Ovary (tissue), 9 donors: ENCODE data around the gene CYP26C1. TPM values are rescaled to one million over a fixed set of nuclear protein-coding genes. Genes with fewer than 3 reads are reported as not detected.

Experiments used
- DNase-seq, 5 donors: peaks; one replicate each; pipeline ENCODE4 v3.0.0-alpha.2; 2019 to 2020
- H3K27ac ChIP-seq, 2 donors: fragments of 200-600 bp; one replicate each; pipeline versions ENCODE4 v1.5.1 to v1.8.0; 2019 to 2022
- H3K27me3 ChIP-seq: fragments of 200-600 bp; one replicate; pipeline ENCODE4 v1.8.0; 2022
- H3K36me3 ChIP-seq: fragments of 200-600 bp; sonication (generic); one replicate; pipeline ENCODE4 v1.5.1; 2019
- H3K4me1 ChIP-seq: one replicate; pipeline ENCODE4 v1.8.1; 2013; ENCODE audit warnings: mild to moderate bottlenecking, moderate library complexity; ENCODE audit not compliant: insufficient read depth
- H3K4me3 ChIP-seq: fragments of 200-600 bp; sonication (generic); one replicate; pipeline ENCODE4 v1.5.1; 2017
- H3K9me3 ChIP-seq, 2 donors: fragments of 200-600 bp in 1 of 2; sonication (generic) in 1 of 2; one replicate each; pipeline versions ENCODE4 v1.5.1 to v1.8.1; 2013 to 2019; ENCODE audit warnings: mild to moderate bottlenecking in 1 of 2, moderate library complexity in 1 of 2
- CTCF ChIP-seq, 3 donors: fragments of 450-650 bp in 2 of 3; fragments of 200-600 bp in 1 of 3; IDR thresholded peaks; one replicate each; pipeline versions ENCODE4 v1.5.1 to v1.8.0; 2016 to 2022; ENCODE audit warnings: antibody characterized with exemption in 3 of 3, mild to moderate bottlenecking in 1 of 3
- EP300 ChIP-seq: sonication (generic); formaldehyde crosslinking; IDR thresholded peaks from one replicate; pipeline ENCODE4 v1.6.1; 2017; ENCODE audit warnings: antibody characterized with exemption
- POLR2A ChIP-seq: fragments of 450-650 bp; IDR thresholded peaks from one replicate; pipeline ENCODE4 v1.6.1; 2017; ENCODE audit warnings: antibody characterized with exemption, mild to moderate bottlenecking, moderate library complexity
- WGBS, 3 donors: extraction: QIAGEN DNeasy Blood & Tissue Kit in 1 of 3; methylation state at CpG; one replicate each; pipeline versions ENCODE4 v1.1.5 to v1.1.7; 2013 to 2017; 5-methylcytosine and 5-hydroxymethylcytosine counted together
- intact Hi-C, 4 donors: fragments of 100-400 bp; cut with DNase I; formaldehyde crosslinking; loops; one replicate each; pipeline versions ENCODE4 v1.11.0 to v1.15.1; 2022 to 2023
- polyA plus RNA-seq, 2 donors: library from polyadenylated mRNA; stranded (reverse); fragments of 200-250 nt in 1 of 2; fragments of 350-450 nt in 1 of 2; fragmentation: Illumina TruSeq in 1 of 2; extraction: RNeasy Lipid Tissue Mini Kit (QIAGEN cat#74804) in 1 of 2; gene quantifications; one replicate each; pipeline ENCODE4 v1.2.3, GENCODE V29; 2013 to 2014
- total RNA-seq, 7 donors: library from RNA; depleted of rRNA in 2 of 7; stranded (reverse); fragments of >200 nt in 2 of 7; fragmentation: NEBNext Ultra II Directional in 3 of 7; extraction: Animal tissue kit (Norgen Biotek cat#: 25700) in 3 of 7; gene quantifications; one replicate each; pipeline versions ENCODE4 v1.1.0 to v1.2.4, GENCODE V29; 2016 to 2023
- donor health status: DM: no; HTN: no; CAD: no; lungs with moderate emphysema.
- donor health status: DM: no; HTN: no; CAD: no.
- donor health status: Bipolar disorder and iron deficiency.
- donor health status: DM: yes; HTN: yes; CAD: no.
- donor health status: DM: no; HTN: no; CAD: no.
- donor health status: DM: yes; HTN: yes; CAD: no.

CYP26C1 gene
- total and polyA plus RNA-seq, 9 donors, result 0.05 to 0.20 (median 0.07) TPM; not detected in 4

- H3K27ac ChIP-seq, result no peak overlapping the region
- H3K27me3 ChIP-seq, result no peaks in the 10 kb centered on the region
- H3K4me3 ChIP-seq, result no peak overlapping the region
- WGBS, 3 donors, result 64 to 71% (median 70%) methylated on average over 7 of the region's 7 CpGs
- intact Hi-C loops, result no loop called here
- no peaks in the 10 kb centered on the region for H3K36me3 ChIP-seq
- H3K9me3 ChIP-seq, result no peaks in the 10 kb centered on the region
- peaks cover 14% of the 10 kb centered on the region for H3K4me1 ChIP-seq
- TF ChIP-seq CTCF (IDR thresholded peaks at IDR 0.05), result no peak
- TF ChIP-seq EP300, result no peak
- no peak for TF ChIP-seq POLR2A
- DNase-seq, result no peak
These were observed 10.5 kb downstream of the CYP26C1 start for GRCh38 chr10:93071177-93071472.

GRCh38 chr10:93071674-93072224 lies 11.2 kb downstream of the CYP26C1 start:
- WGBS, 3 donors, result 2 to 4% (median 3%) methylated on average over 35 to 37 of the region's 37 CpGs
- Histone ChIP-seq H3K4me1 (peaks cover 14% of the 10 kb centered on the region), H3K27ac (no peak overlapping the region), H3K36me3 (no peaks in the 10 kb centered on the region), H3K4me3 (peak overlapping the region; percentile 12), H3K9me3 (no peaks in the 10 kb centered on the region), H3K27me3 (no peaks in the 10 kb centered on the region)
- intact Hi-C loops, result no loop called here
- no peak for DNase-seq
- no peak for TF ChIP-seq CTCF (IDR thresholded peaks at IDR 0.05)
- TF ChIP-seq EP300, result no peak
- no peak for TF ChIP-seq POLR2A

GRCh38 chr10:93072225-93072712 lies 11.7 kb downstream of the CYP26C1 start:
- DNase-seq, result no peak
- Histone ChIP-seq H3K4me1 (peaks cover 14% of the 10 kb centered on the region), H3K36me3 (no peaks in the 10 kb centered on the region), H3K27me3 (no peaks in the 10 kb centered on the region), H3K9me3 (no peaks in the 10 kb centered on the region), H3K4me3 (peak overlapping the region; percentile 12), H3K27ac (no peak overlapping the region)
- TF ChIP-seq EP300, result no peak
- TF ChIP-seq CTCF (IDR thresholded peaks at IDR 0.05), result no peak
- no peak for TF ChIP-seq POLR2A
- intact Hi-C loops, result no loop called here
- 1 to 2% (median 2%) methylated on average over 27 of the region's 27 CpGs for WGBS, 3 donors

- Histone ChIP-seq H3K36me3 (no peaks in the 10 kb centered on the region), H3K27me3 (no peaks in the 10 kb centered on the region), H3K9me3 (no peaks in the 10 kb centered on the region), H3K27ac (no peak overlapping the region), H3K4me3 (no peak overlapping the region), H3K4me1 (peaks cover 14% of the 10 kb centered on the region)
- intact Hi-C loops, result no loop called here
- no peak for DNase-seq
- 1 to 4% (median 4%) methylated on average over 29 to 34 of the region's 34 CpGs for WGBS, 3 donors
- TF ChIP-seq POLR2A (no peak), EP300 (no peak), CTCF (IDR thresholded peaks at IDR 0.05) (no peak)
These were observed 12.3 kb downstream of the CYP26C1 start for GRCh38 chr10:93072713-93073538.
